ENCODE data around the gene PALB2. TPM values are rescaled to one million over a fixed set of nuclear protein-coding genes. Genes with fewer than 3 reads are reported as not detected.

Gene PALB2
- polyA plus RNA-seq, 1 of the 3 experiments (the other 2 are of a cell fraction), result 3.3 TPM

GRCh38 chr16:23590181-23590580 lies 50.9 kb downstream of the PALB2 start:
- Histone ChIP-seq H3K27ac (ENCODE audit: low read depth in 2 of 2, low read length in 1 of 2) (no peak overlapping the region), H3K4me1 (ENCODE audit: control insufficient read depth in 1 of 2, insufficient read depth in 2 of 2, low read depth in 1 of 2, low read length in 1 of 2) (peaks cover 0 to 2% of the 10 kb centered on the region in 2 experiments; a peak in 1 of 4 replicates), H3K4me3 (ENCODE audit: low read depth in 2 of 2, low read length in 1 of 2) (no peak overlapping the region), H3F3A (replicated peaks; ENCODE audit: insufficient read depth) (peaks cover 3% of the 10 kb centered on the region), H3K9ac (no peak overlapping the region), H3K9me2 (no peaks in the 10 kb centered on the region), H3K27me3 (ENCODE audit: insufficient read depth) (no peaks in the 10 kb centered on the region), H2AFZ (ENCODE audit: low read depth) (no peak overlapping the region), H3K9me3 (no peaks in the 10 kb centered on the region), H3K4me2 (no peak overlapping the region), H3K79me2 (ENCODE audit: insufficient read depth) (peaks cover 95% of the 10 kb centered on the region), H3K36me3 (replicated peaks in 1 of 2; ENCODE audit: control insufficient read depth in 1 of 2, insufficient read depth in 2 of 2, low read length in 1 of 2) (peaks cover 31% of the 10 kb centered on the region in 2 experiments), H4K20me1 (ENCODE audit: insufficient read depth) (peaks cover 14% of the 10 kb centered on the region; the same call in 1 of the 2 replicates)
- ChIA-PET POLR2A (no interaction called here), CTCF (interaction anchor here (1.0 kb wide), 1 partner anchor 33 kb away, joined by 3 read pairs; the partner anchor contains the start of gene UBFD1)
- WGBS (ENCODE audit: low lambda C conversion rate), result 96% methylated on average over 2 of the region's 3 CpGs
- no peak for TF ChIP-seq GABPA (IDR thresholded peaks at IDR 0.05; ENCODE audit: low read depth)
- TF ChIP-seq FOSL2 (IDR thresholded peaks at IDR 0.05; ENCODE audit: borderline replicate concordance, low read depth), result no peak
- DNase-seq, result no peak

DNA sequence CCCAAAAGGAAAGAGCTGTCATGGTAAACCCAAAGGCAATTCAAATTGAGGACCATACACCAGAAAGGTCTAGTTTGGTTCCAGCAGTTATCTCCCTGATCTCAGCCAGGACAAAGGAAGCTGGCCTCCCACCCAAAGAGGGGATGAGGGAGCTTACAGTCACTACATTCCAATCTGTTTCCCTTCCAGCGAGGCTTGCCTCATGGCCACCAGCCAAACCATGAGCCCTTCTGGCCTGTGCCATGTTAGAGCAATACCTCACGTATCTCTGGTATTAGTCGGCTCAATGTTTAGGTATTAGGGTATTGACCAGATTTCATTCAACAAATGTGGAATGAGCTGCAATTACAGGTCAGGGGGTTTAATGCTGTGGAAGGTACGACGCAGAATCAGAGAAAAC lies 53.4 kb downstream of the PALB2 start:
- no peak for DNase-seq
- Histone ChIP-seq H3K27me3 (ENCODE audit: insufficient read depth) (no peaks in the 10 kb centered on the region), H3K27ac (ENCODE audit: low read depth in 2 of 2, low read length in 1 of 2) (peak overlapping the region in 1 of 2 experiments; percentile 52; a peak in 2 of 4 replicates), H3K4me3 (ENCODE audit: low read depth in 2 of 2, low read length in 1 of 2) (no peak overlapping the region), H3K9me2 (no peaks in the 10 kb centered on the region), H3K4me1 (ENCODE audit: control insufficient read depth in 1 of 2, insufficient read depth in 2 of 2, low read depth in 1 of 2, low read length in 1 of 2) (no peaks in the 10 kb centered on the region), H3K9ac (peak overlapping the region; percentile 30; the same call in 1 of the 2 replicates), H3K79me2 (ENCODE audit: insufficient read depth) (peaks cover 70% of the 10 kb centered on the region), H2AFZ (ENCODE audit: low read depth) (no peak overlapping the region), H3K4me2 (peak overlapping the region; percentile 30; the same call in 1 of the 2 replicates), H3K9me3 (no peaks in the 10 kb centered on the region), H3F3A (replicated peaks; ENCODE audit: insufficient read depth) (peaks cover 3% of the 10 kb centered on the region), H3K36me3 (replicated peaks in 1 of 2; ENCODE audit: control insufficient read depth in 1 of 2, insufficient read depth in 2 of 2, low read length in 1 of 2) (peaks cover 34 to 41% of the 10 kb centered on the region in 2 experiments), H4K20me1 (ENCODE audit: insufficient read depth) (peaks cover 8% of the 10 kb centered on the region; the same call in 1 of the 2 replicates)
- CTCF ChIA-PET, result no interaction called here
- POLR2A ChIA-PET, result no interaction called here
- WGBS (ENCODE audit: low lambda C conversion rate), result 68% methylated on average over 5 of the region's 5 CpGs
- TF ChIP-seq, protein P1, sequence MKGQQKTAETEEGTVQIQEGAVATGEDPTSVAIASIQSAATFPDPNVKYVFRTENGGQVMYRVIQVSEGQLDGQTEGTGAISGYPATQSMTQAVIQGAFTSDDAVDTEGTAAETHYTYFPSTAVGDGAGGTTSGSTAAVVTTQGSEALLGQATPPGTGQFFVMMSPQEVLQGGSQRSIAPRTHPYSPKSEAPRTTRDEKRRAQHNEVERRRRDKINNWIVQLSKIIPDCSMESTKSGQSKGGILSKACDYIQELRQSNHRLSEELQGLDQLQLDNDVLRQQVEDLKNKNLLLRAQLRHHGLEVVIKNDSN (IDR thresholded peaks at IDR 0.05; ENCODE audit: borderline replicate concordance, low read depth), result no peak
- TF ChIP-seq GABPA (IDR thresholded peaks at IDR 0.05; ENCODE audit: low read depth) (no peak), MAX (IDR thresholded peaks at IDR 0.05; ENCODE audit: low read depth) (no peak), IRF3 (IDR thresholded peaks at IDR 0.05; ENCODE audit: low read depth, low read length) (no peak), TCF12 (IDR thresholded peaks at IDR 0.05) (peak; percentile 44; the same call in 1 of the 2 replicates), NRF1 (IDR thresholded peaks at IDR 0.05; ENCODE audit: low read depth, low read length) (no peak), RFX5 (IDR thresholded peaks at IDR 0.05; ENCODE audit: low read length) (no peak), SMC3 (IDR thresholded peaks at IDR 0.05; ENCODE audit: low read depth, low read length) (no peak), POLR2AphosphoS5 (IDR thresholded peaks at IDR 0.05; ENCODE audit: low read depth, low read length) (no peak), MEF2A (IDR thresholded peaks at IDR 0.05; ENCODE audit: borderline replicate concordance, low read depth) (no peak), FOXJ3 (CRISPR knock-in tag; IDR thresholded peaks at IDR 0.05) (no peak), NFIC (IDR thresholded peaks at IDR 0.05; ENCODE audit: borderline replicate concordance) (peak; percentile 82), EZH2phosphoT487 (IDR thresholded peaks at IDR 0.05; ENCODE audit: borderline replicate concordance, low read depth) (no peak), MXI1 (IDR thresholded peaks at IDR 0.05; ENCODE audit: low read depth, low read length) (no peak), FOXM1 (IDR thresholded peaks at IDR 0.05; ENCODE audit: low read depth) (no peak), EP300 (IDR thresholded peaks at IDR 0.05; ENCODE audit: borderline replicate concordance in 1 of 2, low read depth in 1 of 2, low read length in 1 of 2) (no peak), GATA2 (CRISPR knock-in tag; IDR thresholded peaks at IDR 0.05) (no peak), ELF1 (IDR thresholded peaks at IDR 0.05) (no peak), FOSL2 (IDR thresholded peaks at IDR 0.05; ENCODE audit: borderline replicate concordance, low read depth) (peak; percentile 34; the same call in 1 of the 2 replicates)
- TF ChIP-seq, protein P2, sequence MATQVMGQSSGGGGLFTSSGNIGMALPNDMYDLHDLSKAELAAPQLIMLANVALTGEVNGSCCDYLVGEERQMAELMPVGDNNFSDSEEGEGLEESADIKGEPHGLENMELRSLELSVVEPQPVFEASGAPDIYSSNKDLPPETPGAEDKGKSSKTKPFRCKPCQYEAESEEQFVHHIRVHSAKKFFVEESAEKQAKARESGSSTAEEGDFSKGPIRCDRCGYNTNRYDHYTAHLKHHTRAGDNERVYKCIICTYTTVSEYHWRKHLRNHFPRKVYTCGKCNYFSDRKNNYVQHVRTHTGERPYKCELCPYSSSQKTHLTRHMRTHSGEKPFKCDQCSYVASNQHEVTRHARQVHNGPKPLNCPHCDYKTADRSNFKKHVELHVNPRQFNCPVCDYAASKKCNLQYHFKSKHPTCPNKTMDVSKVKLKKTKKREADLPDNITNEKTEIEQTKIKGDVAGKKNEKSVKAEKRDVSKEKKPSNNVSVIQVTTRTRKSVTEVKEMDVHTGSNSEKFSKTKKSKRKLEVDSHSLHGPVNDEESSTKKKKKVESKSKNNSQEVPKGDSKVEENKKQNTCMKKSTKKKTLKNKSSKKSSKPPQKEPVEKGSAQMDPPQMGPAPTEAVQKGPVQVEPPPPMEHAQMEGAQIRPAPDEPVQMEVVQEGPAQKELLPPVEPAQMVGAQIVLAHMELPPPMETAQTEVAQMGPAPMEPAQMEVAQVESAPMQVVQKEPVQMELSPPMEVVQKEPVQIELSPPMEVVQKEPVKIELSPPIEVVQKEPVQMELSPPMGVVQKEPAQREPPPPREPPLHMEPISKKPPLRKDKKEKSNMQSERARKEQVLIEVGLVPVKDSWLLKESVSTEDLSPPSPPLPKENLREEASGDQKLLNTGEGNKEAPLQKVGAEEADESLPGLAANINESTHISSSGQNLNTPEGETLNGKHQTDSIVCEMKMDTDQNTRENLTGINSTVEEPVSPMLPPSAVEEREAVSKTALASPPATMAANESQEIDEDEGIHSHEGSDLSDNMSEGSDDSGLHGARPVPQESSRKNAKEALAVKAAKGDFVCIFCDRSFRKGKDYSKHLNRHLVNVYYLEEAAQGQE (IDR thresholded peaks at IDR 0.05; ENCODE audit: low read depth, low read length), result no peak
- TF ChIP-seq, protein P3, sequence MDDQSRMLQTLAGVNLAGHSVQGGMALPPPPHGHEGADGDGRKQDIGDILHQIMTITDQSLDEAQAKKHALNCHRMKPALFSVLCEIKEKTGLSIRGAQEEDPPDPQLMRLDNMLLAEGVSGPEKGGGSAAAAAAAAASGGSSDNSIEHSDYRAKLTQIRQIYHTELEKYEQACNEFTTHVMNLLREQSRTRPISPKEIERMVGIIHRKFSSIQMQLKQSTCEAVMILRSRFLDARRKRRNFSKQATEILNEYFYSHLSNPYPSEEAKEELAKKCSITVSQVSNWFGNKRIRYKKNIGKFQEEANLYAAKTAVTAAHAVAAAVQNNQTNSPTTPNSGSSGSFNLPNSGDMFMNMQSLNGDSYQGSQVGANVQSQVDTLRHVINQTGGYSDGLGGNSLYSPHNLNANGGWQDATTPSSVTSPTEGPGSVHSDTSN (IDR thresholded peaks at IDR 0.05), result no peak

All from SK-N-SH (cell line).